ENCODE results near the gene CAPN14. TPM values are rescaled to one million over a fixed set of nuclear protein-coding genes. Genes with fewer than 3 reads are reported as not detected.

CAPN14 gene
- total and polyA plus RNA-seq, 4 donors, result 0.05 to 0.08 TPM; not detected in 2

GRCh38 chr2:31216734-31217133 lies 581 bp downstream of the CAPN14 start:
- TF ChIP-seq JUND (IDR thresholded peaks at IDR 0.05), result no peak
- TF ChIP-seq HNF4G (IDR thresholded peaks at IDR 0.05), result no peak
- TF ChIP-seq FOXA1 (IDR thresholded peaks at IDR 0.05), result no peak
- TF ChIP-seq GABPA (IDR thresholded peaks at IDR 0.05 in 1 of 2, conservative IDR thresholded peaks at IDR 0.05 in 1 of 2), result no peak
- TF ChIP-seq MAX (IDR thresholded peaks at IDR 0.05), result no peak
- no peak for TF ChIP-seq EGR1 (IDR thresholded peaks at IDR 0.05; ENCODE audit: low read depth in 2 of 2)
- no peak for TF ChIP-seq ZBTB33 (IDR thresholded peaks at IDR 0.05)
- TF ChIP-seq, protein P1, sequence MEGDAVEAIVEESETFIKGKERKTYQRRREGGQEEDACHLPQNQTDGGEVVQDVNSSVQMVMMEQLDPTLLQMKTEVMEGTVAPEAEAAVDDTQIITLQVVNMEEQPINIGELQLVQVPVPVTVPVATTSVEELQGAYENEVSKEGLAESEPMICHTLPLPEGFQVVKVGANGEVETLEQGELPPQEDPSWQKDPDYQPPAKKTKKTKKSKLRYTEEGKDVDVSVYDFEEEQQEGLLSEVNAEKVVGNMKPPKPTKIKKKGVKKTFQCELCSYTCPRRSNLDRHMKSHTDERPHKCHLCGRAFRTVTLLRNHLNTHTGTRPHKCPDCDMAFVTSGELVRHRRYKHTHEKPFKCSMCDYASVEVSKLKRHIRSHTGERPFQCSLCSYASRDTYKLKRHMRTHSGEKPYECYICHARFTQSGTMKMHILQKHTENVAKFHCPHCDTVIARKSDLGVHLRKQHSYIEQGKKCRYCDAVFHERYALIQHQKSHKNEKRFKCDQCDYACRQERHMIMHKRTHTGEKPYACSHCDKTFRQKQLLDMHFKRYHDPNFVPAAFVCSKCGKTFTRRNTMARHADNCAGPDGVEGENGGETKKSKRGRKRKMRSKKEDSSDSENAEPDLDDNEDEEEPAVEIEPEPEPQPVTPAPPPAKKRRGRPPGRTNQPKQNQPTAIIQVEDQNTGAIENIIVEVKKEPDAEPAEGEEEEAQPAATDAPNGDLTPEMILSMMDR (IDR thresholded peaks at IDR 0.05; ENCODE audit: low read depth, low read length, missing input control), result no peak
- no peak for TF ChIP-seq RXRA (IDR thresholded peaks at IDR 0.05)
- TF ChIP-seq YY1 (IDR thresholded peaks at IDR 0.05), result no peak
- TF ChIP-seq SP1 (IDR thresholded peaks at IDR 0.05), result no peak
- TF ChIP-seq NR2F2 (IDR thresholded peaks at IDR 0.05), result no peak
- Histone ChIP-seq H3K27me3 (ENCODE audit: control insufficient read depth in 4 of 4, insufficient read depth in 4 of 4, low read length in 3 of 4) (peaks cover 0 to 3% (median 0%) of the 10 kb centered on the region in 4 donors), H3K9ac (ENCODE audit: low read depth in 1 of 2, low read length in 2 of 2) (no peak overlapping the region), H3K4me1 (ENCODE audit: control insufficient read depth in 4 of 4, insufficient read depth in 4 of 4, low read length in 3 of 4) (no peaks in the 10 kb centered on the region), H3K4me3 (ENCODE audit: low read depth in 1 of 3, low read length in 3 of 3) (no peak overlapping the region), H3K9me3 (ENCODE audit: control insufficient read depth in 4 of 4, low read length in 3 of 4) (no peaks in the 10 kb centered on the region), H3K36me3 (ENCODE audit: control insufficient read depth in 4 of 4, insufficient read depth in 3 of 4, low read depth in 1 of 4, low read length in 3 of 4) (no peaks in the 10 kb centered on the region), H3K27ac (ENCODE audit: low read depth in 1 of 2, low read length in 2 of 2) (no peak overlapping the region)
- no peak for DNase-seq (ENCODE audit: low spot score)
- WGBS, result 64% methylated on average over 5 of the region's 5 CpGs

DNA sequence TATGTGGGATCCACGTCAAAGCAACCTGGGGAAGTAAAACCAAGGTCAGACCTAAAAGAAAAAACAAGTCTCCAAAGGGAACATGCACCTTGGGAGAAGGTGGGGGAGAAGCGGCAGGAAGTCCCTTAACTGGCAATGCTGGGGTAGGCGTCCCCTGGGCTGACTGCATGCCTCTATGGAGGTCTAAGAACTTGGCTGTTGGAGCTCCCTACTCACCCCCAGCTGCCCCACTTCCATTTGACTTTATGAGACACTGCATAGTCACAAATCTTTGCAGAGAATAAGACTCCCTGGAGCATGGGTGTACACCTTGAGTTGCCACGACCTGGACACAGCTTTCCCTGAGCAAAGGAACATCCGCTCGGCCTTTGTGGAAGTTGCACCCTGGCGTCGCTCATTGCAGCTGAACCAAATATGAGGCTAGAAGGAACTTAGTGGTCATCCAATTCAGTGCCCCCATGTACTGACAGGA lies 2.8 kb downstream of the CAPN14 start:
- WGBS, result 91% methylated on average over 8 of the region's 8 CpGs
- no peak overlapping the region for H3K4me3 ChIP-seq (ENCODE audit: low read depth in 1 of 3, low read length in 3 of 3)
- no peak overlapping the region for H3K9ac ChIP-seq (ENCODE audit: low read depth in 1 of 2, low read length in 2 of 2)
- no peaks in the 10 kb centered on the region for H3K4me1 ChIP-seq (ENCODE audit: control insufficient read depth in 4 of 4, insufficient read depth in 4 of 4, low read length in 3 of 4)
- H3K9me3 ChIP-seq (ENCODE audit: control insufficient read depth in 4 of 4, low read length in 3 of 4), result no peaks in the 10 kb centered on the region
- peaks cover 0 to 3% (median 0%) of the 10 kb centered on the region in 4 donors for H3K27me3 ChIP-seq (ENCODE audit: control insufficient read depth in 4 of 4, insufficient read depth in 4 of 4, low read length in 3 of 4)
- no peak for DNase-seq (ENCODE audit: low spot score)
- H3K36me3 ChIP-seq (ENCODE audit: control insufficient read depth in 4 of 4, insufficient read depth in 3 of 4, low read depth in 1 of 4, low read length in 3 of 4), result no peaks in the 10 kb centered on the region
- TF ChIP-seq FOXA1 (IDR thresholded peaks at IDR 0.05) (no peak), MAX (IDR thresholded peaks at IDR 0.05) (no peak), RAD21 (IDR thresholded peaks at IDR 0.05) (no peak), GABPA (IDR thresholded peaks at IDR 0.05 in 1 of 2, conservative IDR thresholded peaks at IDR 0.05 in 1 of 2) (no peak), REST (IDR thresholded peaks at IDR 0.05) (no peak), JUND (IDR thresholded peaks at IDR 0.05) (no peak), YY1 (IDR thresholded peaks at IDR 0.05) (no peak), SP1 (IDR thresholded peaks at IDR 0.05) (no peak), FOXA2 (IDR thresholded peaks at IDR 0.05) (no peak), ZBTB33 (IDR thresholded peaks at IDR 0.05) (no peak), HNF4G (IDR thresholded peaks at IDR 0.05) (no peak), HNF4A (conservative IDR thresholded peaks at IDR 0.05) (no peak), ATF3 (IDR thresholded peaks at IDR 0.05) (no peak)
- TF ChIP-seq, protein P1 (IDR thresholded peaks at IDR 0.05; ENCODE audit: low read depth, low read length, missing input control), result no peak
- no peak overlapping the region for H3K27ac ChIP-seq (ENCODE audit: low read depth in 1 of 2, low read length in 2 of 2)

All from liver (tissue), 9 donors.